DMS153 (cell line): ENCODE measurements around the gene SH3PXD2B.

Experiments used
- DNase-seq: peaks from one replicate; lab custom pipeline; 2025; lab: John Stamatoyannopoulos, UW

SH3PXD2B gene

DNA sequence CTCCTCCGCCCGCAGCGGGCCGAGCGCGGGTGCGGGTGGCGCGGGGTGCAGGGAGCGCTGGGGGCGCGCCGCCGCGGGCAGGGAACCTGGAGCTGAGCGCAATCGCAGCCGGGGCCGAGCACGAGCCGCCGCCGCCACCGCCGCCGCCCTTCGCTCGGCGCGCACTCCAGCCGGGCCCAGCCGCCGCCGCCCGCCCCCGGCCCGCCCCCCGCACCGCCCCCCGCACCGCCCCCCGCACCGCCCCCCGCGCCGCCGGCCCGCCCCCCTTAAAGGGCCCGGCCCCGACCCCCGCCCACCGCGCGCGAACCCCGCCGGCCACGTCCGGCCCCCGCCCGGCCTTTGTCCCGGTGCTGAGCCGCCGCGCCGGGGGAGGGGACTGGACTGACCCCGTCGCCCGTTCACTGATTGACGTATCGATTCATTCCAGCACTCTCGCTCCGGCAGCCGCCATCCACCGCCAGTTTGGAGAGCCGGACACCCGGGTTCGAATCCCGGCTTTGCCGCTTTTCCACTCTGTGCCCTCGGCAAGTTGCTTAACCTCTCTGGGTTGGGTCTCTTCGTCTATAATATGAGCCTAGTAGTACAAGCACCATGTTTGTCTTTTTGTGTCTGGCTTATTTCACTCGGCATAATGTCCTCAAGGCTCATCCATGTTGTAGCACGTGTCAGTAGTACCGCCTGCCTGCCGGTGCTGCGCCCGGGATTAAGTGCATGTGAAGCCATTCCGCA is at the start of gene SH3PXD2B:
Gene SH3PXD2B (minus strand): TSS at position 168 of the 729 bp plus-strand sequence. CDS start 173 bp downstream, outside the sequence.
- no peak for DNase-seq

DNA sequence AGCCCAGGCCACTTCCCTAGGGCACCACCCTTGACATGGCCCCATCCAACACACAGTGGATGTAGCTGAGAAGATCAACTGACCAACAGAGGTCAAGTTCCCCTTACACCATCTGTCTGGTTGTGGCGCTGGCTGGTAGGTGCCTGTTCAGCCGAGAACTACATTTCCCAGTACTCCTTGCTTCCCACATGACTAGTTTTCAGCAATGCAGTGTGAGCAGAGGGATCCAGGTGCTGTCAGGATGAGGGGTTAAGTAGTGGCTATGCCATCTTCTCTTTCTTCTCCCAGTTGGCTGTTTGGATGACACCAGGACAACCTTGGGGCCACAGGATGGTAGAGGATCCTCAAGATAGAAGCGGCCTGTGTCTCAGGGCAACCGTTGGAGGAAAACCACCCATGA is 48.6 kb upstream of the SH3PXD2B start:
- no peak for DNase-seq

DNA sequence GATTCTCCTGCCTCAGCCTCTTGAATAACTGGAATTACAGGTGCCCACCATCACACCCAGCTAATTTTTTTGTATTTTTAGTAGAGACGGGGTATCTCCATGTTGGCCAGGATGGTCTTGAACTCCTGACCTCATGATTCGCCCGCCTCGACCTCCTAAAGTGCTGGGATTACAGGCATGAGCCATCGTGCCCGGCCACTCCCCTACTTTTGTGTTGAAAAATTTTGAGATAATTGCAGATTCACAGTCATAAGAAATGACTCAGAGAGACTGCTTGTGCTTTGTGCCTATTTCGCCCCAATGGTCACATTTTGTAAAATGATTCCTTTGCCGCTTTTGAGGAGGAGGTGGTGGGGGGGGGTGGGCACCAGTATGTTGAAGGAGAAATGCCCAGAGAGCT is 48.1 kb upstream of the SH3PXD2B start:
- no peak for DNase-seq

DNA sequence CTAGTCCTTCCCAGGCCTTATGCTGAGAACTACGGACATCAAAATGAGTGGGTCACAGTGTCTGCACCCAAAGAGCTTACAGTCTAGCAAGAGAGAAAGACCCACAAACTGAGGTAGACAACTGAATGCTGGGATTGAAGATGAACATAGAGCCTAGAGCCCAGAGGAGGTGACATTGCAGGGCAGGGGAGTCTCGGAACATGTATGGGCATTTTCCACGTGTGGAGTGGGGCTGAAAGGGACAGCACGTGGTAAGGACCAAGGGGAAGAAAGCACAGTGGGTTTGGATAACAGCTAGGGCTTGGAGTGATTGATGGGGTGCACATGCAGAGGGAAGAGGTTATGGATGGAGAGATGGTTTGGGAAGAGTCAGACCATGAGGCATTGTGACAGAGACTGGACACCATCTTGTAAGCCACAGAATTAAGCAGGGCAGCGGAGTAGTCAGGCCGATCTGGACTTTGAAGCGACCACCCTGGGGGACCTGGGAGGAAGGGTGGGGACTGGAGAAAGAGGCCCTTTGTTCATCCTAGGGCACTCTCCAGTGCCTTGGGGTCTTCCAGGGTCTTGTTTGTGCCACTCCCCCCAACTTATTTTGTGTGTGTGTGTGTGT is 47.5 kb upstream of the SH3PXD2B start:
- no peak for DNase-seq

DNA sequence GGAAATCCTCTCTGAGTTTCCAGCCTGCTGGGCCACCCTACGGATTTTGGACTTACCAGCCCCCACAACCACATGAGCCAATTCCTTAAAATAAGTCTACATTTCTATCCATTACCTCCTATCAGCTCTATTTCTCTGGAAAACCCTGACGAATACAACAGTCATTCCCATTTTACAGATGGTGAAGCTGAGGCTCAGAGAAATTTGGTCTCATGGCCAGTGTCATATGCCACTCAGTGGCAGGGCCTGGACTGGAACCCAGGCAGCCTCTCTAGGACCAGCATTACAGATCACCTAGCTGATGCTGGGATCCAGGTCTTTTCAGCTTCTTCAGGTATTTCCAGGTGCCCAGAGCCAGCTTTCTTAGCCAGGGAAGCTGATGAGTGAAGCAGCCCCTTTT is 45.0 kb upstream of the SH3PXD2B start:
- no peak for DNase-seq

DNA sequence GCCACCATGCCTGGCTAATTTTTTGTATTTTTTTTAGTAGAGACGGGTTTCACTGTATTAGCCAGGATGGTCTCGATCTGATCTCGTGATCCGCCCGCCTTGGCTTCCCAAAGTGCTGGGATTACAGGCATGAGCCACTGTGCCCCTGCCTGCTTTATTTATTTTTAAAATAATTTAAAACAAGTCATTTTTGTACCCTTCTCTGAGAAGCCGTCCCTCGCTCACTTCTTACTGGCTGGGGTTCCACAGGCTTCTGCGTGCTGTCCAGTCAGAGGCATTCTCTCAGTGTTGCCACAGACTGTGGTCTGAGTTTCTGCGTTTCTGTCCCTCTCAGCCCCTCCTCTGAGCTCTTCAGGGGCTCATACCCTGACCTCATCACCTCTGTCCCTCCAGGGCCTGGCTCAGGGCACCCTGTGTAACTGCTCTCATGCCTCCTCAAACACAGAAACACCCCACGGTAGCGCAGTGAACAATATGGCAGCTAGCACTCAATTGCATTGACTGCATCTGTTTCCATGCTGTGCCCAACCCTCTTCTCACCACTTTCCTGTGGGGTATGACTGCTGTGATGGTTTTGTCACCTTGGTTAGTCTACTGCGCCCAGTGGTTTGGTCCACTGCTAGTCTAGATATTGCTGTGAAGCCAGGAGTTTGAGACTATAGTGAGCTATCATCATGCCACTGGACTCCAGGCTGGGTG is 44.3 kb upstream of the SH3PXD2B start:
- no peak for DNase-seq

DNA sequence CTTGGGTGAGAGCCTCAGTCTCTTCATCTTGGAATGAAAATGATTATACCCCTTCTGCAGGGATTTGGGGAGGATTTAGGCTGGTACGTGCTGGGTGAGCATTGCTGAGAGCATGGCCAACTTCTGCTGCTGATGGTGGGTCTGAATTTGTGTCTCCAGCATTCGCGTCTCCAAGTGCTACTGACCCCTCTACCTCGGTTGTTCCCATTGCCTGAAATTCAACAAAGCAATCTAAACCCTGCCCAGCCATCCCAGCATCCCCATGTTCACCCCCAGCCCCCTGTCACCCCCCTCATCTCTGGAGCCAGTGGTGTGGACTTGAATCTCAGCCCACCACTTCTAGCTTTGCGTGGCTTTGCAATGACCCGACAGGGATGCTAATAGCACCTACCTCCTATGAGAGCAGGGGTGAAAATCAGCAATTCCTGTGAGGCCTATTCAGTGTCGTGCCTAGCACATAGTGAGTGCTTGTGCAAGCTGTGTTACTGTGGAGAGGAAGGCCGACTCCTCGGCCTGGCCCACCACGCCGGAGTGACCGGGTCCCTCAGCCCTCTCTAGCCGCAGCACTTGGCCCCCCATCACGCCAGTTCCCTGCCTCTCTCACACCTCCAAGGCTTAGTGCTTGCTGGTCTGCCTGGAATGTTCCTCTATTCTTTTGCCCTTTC is 43.4 kb upstream of the SH3PXD2B start:
- no peak for DNase-seq

DNA sequence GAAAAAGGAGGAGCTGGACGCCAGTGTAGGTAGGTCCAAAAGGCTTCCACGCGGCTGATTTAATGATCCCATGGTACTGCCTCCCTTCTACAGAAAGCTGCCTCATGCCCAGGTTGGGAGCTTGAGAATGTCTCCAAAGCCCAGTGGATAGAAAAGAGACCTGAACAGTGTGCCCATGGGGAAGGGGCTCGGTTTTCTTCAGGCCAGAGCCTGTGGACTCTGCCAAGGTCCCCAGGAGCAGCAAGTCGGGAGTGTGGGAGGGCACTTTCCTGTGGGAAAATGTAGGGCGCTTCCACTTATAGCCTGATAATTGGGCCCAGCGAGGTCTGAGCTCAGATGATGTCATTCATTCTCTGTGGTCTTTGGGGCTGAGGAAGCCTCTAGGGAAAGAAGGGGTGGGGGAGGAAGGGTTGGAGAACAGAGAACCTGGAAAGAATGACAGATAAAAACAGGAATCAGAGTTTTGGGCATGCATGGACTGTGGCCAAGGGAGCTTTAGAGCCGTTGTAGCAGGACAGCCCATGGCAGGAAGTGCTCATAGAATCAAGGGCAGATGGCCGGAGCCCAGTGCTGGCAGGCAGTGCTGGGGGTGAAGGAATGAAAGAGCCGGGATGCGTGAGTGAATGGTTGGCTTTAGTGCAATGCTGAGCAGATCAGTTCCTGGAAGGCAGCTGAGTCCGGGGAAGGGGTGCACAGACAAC is 42.5 kb upstream of the SH3PXD2B start:
- no peak for DNase-seq

DNA sequence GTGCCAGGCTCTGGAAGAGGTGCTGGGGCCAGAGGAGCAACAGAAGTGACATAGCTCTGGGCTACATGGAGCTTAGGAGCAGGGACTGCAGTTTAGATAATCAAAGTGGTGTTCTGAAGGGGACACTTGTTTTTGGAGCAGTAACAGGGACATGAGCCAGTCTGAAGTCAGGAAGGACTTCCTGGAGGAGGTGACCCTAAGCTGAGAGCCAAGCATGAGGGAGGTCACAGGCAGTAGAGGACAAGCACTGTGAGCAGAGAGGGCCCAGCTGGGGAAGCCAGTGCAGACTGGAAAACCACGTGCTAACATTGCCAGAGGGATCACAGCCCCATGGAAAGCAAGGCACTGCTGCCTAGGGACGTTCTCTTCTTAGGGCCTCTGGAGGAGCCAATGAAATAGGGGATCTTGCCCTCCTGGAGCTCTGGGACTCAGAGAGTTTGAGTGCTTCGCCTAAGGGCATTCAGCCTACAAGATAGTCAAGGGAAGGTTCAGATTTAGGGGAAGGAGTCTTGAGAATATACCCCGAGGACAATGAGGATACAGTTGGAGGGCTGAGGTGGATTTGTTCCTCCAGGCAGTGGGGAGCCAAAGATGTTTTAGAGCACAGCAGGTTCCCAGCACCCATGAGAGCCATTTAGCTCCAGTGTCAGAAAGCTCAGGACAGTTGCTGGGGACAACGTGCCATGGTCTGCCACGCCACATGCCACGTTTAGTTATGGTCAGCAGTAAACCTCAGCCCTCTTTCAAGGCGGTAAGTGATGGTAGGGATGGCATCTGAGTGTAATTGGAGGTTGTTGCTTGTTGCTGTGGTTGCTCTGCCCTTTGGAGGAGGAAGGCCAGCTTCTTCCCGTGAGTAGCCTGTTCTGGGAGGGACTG is 40.5 kb upstream of the SH3PXD2B start:
- DNase-seq, result no peak

DNA sequence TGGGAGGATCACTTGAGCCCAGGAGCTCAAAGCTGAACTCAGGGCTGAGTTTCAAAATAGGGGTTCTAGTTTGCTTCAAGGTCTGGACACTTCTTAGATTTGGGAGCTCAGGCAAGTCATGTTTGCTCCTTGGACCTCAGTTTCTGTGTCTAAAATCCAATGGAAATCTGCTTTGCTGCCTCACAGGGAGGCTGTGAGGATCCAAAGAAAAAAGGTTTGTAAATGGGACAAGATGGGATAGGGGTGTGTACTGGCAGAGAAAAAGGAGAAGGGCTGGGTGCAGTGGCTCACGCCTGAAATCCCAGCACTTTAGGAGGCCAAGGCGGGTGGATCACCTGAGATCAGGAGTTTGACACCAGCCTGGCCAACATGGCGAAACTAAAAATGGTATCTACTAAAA is 39.6 kb upstream of the SH3PXD2B start:
- no peak for DNase-seq

DNA sequence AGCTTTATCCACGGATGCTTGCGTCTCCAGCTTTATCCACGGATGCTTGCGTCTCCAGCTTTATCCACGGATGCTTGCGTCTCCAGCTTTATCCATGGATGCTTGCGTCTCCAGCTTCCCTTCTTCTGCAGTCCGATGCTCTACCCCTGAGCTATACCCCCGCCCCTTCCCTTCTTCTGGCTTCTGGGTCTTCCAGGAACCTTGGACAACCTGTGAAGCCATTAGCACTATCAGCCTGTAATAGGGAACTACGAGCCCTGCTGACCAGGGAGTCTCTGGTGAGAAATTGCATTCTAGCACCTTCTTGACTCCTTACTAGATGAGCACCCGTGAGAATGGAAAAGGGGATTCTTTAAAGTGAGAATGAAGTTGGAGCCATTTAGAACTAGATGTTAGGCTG is 39.1 kb upstream of the SH3PXD2B start:
- DNase-seq, result no peak

DNA sequence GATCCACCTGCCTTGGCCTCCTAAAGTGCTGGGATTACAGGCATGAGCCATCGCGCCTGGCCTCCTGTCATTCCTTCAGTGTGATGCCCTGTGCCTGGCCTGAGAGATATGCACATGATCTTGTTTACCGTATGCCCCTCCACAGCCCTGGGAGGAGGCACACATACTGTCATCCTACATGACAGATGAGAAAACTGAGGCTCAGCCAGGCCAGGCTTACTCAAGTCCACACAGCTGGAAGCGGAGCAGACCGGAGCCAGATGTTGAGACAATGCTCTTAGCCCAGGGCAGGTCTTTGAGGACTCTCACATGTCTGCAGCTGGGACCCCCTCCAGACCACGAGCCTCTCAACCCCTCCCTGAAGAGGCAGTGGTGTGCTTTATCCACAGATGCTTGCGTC is 38.7 kb upstream of the SH3PXD2B start:
- DNase-seq, result no peak

DNA sequence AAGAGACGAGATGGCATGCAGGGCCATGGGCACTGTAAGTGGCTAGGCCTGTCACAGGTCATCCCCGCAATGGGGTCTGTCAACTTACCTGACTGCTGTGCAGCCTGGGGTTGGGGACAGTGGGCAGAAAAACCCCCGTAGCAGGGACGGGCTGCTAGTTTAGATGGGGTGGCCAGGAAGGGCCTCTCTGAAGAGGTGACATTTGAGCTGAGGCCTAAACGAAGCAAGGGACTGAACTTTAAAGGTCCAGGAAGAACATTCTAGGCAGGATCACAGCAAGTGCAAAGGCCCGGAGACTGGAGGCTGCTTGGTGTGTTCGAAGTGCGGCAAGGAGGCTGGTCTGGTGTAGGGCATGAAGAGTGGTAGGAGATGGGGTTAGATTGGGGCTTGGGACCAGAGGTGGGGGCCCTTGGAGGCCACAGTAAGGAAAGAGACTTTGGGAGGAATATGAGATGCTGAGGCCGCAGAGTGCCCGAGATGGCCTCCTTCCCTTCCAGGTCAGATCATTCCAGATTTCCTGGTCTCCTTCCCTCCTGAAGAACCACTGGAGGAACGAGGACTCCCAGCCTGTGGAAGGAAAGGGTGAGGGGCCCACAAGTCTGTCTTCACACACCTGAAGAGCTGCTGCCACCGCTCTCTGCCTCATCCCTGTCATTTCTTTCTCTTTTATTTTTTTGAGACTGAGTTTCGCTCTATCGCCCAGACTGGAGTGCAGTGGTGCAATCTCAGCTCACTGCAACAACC is 37.9 kb upstream of the SH3PXD2B start:
- DNase-seq, result no peak

DNA sequence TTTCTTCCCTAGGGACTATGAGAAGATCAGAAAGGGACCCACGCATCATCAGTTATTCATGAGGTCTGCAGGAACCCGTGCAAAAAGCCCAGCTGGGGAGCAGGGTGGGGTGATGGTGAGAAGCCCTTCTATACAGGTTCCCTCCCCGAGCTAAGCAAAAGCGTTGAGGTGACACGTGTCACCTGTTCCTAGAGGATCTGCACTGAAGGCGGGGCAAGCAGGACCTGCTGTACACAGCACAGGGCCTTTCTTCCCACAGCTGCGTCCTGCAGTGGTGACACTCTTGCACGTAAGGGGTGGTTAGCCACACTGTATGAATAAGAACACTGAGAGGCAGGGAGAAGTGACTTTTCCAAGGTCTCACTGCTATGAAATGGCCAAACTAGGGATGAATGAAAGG is 37.2 kb upstream of the SH3PXD2B start:
- no peak for DNase-seq

DNA sequence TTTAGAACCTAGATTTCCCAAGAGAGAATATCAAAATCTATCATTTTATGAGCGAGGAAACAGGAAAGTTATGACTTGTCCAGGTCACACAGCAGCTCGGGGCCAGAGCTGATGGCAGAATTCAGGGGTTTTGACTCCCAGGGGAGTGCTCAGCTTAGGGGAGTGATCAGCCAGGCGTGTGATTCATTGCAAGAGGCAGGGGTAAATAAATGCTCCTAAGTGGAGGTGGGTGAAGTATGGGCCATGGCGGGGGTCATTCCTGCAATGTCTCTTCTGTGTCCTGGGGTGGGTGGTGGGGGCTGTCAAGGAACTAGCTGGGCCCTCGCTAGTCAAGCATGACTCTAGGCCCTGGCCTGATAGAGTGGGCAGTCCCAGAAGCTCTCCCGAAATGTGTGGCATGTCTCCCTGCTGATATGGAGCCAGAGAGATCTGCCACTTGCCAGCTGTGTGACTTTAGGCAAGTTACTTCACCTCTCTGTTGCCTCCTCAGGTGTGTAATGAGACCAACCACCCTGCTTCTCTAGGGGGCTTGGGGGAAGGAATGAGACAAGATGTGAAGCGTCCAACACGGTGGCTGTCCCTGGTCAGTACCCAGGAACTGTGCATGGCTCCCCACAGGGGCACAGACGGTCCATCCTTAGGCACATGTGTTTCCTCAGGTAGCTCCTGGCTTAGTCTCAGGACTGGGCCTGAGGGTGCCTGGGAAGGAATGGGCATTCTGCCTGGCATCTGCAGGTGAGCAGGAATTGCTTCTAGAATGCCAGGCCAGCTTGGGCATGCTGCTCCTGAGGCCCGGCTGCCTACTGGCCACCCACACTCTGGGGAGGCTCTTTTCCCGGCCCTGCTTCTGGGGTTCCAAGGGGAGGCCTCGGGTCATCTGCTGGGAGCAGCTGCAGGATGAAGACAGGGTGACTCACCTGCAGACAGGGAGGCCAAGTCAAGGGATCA is 36.5 kb upstream of the SH3PXD2B start:
- no peak for DNase-seq

DNA sequence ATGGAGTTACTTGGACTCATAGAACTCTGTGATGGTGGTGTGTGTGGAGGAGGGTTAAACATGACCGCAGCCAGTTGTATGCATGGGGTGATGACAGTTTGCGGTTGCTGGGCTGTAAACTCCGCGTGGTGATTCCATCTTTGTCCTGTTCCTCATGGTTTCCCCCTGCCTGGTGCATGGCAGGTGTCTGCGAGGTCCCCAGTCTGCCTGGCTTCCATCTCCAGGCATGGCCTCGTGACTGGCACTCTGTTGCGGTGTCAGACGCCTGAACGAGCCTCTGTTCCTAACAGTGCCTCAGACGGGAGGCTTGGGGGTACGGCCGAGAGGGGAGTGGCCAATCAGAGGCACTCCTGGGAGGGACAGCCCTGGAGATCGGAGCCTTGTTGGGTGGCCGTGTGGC is 33.9 kb upstream of the SH3PXD2B start:
- DNase-seq, result no peak

DNA sequence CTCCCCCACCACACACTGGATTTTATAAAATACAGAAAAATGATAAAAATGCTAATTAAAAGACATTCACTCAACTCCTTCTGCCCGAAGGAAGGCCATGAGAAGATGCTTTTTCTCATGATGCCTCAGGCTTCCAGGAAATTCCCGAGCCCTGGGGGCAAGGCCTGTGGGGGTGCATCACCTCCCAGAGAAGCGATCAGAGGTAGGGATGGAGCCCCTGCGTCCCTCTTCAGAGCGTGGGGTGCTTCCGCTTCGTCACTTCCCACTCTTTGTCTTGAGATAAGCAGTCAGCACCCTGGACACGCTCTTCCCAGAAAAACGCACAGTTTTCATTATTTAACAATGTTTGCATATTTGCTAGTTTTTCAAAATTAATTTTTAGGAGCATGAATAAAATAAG is 33.3 kb upstream of the SH3PXD2B start:
- DNase-seq, result no peak

DNA sequence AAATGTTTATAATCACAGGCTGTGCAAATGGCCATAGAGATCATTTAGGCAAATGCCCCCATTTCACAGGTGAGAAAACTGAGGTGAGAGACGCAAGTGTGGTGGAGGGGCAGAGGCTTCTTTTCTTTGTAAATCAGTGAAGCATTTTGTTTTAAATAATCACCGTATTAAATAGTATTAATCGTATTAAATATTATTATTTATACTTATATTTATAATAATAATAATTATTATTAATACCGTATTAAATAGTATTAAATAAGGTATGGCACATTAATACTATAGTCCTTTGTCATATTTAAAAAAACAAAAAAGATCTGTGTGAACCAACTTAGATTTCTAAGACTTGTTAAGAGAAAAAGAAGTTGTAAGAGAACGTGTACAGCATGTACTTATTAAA is 32.6 kb upstream of the SH3PXD2B start:
- no peak for DNase-seq

DNA sequence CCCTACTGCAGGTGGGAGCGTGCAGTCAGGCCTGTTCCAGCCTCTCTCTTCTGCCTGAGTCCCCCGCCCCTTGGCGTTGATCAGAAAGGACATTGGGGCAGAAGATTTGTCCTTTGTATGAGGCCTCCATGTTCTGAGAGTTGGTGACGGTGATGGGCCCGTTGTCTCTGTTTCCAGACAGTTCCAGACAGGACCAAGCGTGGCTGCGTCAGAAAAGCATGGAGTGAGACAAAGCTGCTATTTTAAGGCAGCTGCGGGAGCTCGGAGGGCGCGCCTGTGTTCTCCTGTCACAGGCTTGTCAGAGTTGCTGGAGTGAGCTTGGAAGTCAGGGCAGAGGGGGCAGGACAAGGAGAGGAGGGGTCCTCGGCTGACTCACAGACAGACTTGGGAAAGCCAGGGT is 32.1 kb upstream of the SH3PXD2B start:
- DNase-seq, result no peak
